IPS-NIHi7 (cell line): ENCODE data around the gene CERS3.

ENCODE experiments used
- DNase-seq: peaks from one replicate; pipeline ENCODE4 v3.0.0; 2012; ENCODE audit warnings: mixed read lengths; ENCODE audit errors: extremely low spot score

Gene CERS3

GRCh38 chr15:100528833-100529428, at the start of gene CERS3:
Gene CERS3 (minus strand): TSS chr15:100528950. CDS start chr15:100501849, 27,101 bp downstream.
- no peak for DNase-seq

DNA sequence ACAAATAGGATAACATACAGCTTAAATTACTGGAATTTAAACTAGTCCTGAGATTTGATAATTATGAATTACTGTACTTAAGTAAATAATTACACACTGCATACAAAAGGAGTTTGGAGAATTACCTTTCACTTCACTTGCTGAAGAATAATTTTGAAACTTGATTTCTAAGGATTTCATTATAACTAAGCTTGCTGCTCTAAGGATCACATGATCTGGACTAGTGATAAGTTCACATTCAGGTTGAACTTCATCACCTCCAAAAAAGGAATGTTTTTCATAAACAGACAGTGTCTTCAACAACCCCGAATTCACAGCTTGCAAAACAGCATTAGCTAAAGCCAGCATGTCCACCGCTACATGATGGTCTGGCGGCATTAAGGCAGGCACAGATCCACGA, 44.8 kb upstream of the CERS3 start:
- no peak for DNase-seq

DNA sequence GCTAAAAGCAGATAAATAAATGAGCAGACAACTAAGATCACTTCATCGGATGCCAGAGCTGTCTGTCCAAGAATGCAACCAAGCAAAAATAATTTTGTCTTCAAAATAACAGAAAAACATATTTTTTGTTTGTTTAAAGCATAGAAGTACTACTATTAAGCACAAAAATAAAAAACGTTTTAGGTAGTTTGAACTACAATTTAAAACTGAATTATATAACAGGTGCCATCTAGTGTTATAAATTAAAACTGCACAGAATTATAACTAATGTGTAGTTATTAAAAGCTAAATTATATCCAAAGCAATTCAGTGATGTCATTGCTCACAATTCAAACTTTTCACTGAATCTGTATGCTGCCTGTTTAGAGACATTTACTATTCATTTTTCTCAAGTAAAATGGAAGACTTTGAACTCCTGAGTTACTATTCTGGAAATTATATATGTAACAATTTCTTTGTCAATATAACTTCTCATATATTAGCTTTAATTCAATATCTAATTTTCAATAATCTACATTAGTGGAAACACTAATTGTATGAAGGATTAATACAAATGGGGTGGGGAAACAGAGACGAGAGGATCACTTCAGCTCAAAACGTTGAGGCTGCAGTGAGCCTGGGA, 43.7 kb upstream of the CERS3 start:
- DNase-seq: no peak

DNA sequence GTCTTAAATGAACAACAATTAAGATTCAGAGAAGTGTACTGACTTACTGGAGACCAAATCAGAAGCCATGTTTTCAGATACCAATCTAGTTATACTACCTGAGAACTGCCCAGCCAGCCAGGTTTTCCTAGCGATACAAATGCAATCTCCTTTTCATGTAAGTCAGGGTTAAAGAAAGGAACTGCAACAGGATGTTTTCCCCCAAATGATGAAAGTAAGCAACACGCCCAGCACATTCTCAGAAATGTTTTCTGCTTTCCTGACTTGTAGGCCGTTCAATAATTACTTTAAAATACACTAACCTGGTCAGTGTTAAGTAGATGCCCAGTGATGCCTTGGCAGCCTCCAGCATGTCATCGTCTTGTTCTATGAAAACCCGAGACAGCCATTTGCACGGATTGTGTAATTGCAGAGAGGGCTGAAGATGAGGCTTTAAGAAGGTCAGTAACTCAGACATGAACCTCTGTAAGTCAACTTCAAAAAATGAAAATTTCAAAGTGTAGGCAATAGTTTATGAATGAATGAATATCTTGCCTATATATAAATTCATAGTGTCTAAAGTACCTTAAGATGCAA, 42.9 kb upstream of the CERS3 start:
- no peak for DNase-seq

DNA sequence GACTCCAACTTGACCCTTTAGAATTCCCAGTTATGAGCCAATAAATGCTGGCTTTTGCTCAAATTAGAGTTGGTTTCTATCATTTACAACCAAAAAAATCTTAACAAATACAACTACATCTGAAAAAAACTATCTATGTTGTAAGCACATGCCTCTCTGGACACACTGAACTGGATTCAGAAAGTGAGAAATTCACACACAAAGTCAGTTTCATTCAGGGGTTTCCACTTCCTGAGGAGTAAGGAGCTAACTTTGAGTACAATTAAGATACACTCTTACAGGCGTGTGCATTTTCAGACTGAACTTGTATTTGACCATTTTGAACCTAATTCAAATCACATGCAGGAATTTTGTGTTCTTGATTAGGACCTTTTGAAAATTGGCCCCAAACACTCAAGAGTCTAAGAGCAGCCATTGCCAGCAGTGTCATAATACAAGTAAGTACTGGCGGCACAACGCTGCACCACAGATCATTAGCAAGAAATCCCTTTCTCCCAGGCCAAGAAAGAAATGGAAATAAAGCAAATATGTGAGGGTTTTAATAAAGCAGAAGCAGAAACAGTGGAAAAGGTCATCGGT, 42.1 kb upstream of the CERS3 start:
- DNase-seq: no peak

GRCh38 chr15:100570275-100570674, 41.5 kb upstream of the CERS3 start:
- DNase-seq: peak; percentile 22

- DNase-seq: no peak
Observed at GRCh38 chr15:100569391-100569790, 40.6 kb upstream of the CERS3 start.

- no peak for DNase-seq
Observed at GRCh38 chr15:100566850-100567628, 38.3 kb upstream of the CERS3 start.

DNA sequence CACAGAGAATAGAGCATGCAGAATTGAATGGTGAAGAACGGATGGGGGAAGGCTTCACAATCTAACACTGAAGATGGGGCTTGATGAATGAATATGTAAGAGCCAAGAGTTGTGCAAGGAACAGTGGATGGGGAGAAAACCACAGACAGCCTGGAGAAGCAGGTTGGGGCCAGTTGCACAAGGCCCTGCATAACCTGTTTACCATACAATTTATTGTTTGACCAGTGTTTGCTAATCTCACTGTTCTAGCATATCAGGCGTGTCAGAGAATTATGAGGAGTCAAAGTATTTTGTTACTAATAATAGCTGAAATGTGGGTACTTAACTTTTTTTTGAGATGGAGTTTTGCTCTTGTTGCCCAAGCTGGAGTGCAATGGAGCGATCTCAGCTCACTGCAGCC, 36.8 kb upstream of the CERS3 start:
- DNase-seq: no peak

- DNase-seq: no peak
Observed at GRCh38 chr15:100560323-100560722, 31.6 kb upstream of the CERS3 start.

DNA sequence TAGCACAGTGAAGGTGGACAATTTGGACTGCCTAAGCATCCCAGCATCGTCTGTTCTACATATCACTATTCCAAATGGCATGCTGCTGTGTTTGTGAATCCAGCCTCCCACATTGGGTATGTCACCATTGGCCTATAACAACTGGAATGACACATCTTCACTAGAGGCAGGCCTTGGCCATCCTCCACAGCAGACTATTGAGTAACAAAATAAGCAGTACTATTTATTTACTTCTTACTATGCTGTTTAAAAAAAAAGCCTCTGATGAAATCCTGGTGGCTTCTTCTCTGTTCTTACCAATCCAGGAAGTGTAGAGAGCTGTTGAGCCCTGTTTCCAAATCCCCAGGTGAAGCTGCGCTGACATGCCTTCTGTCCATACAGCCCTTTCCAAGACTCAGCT, 30.6 kb upstream of the CERS3 start:
- DNase-seq: no peak

GRCh38 chr15:100558771-100559254, 30.1 kb upstream of the CERS3 start:
- DNase-seq: no peak

DNA sequence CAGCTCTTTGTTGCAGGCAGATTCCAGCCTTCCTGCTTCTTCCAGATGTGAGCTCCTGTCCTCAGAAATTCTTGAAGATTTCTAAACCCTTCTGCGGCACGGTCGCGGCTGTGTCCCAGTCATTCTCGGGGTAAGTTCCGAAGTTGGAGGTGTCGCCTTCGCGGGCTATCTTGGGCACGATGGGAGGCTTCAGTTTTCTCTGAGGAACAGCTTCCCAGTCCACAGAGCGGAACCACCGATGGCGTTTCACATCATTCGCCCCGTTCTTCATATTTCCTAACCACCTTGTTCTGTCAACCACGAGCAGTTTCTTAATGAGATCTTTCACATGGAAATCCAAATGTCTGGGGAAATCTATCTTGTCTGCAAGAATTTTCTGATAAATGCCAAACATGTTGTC, 24.7 kb upstream of the CERS3 start:
- no peak for DNase-seq

DNA sequence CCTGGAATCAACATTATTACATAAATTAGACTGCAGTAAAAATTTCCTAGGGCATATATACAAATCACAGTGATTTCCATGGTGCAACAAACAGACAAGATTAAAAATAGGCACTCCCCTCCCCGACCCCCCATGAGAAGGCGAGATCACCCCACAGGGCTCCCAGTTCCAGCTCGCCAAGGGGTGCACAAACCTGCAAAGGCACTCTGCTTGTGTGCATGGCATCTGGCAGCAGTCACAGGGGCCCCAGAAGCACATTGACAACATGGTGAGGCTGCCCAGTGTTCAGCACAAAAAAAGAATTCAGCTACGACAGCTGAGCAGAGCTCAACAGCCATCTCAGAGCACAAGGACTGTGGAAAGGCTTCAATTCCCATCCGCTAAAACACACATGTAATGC, 19.2 kb upstream of the CERS3 start:
- no peak for DNase-seq

DNA sequence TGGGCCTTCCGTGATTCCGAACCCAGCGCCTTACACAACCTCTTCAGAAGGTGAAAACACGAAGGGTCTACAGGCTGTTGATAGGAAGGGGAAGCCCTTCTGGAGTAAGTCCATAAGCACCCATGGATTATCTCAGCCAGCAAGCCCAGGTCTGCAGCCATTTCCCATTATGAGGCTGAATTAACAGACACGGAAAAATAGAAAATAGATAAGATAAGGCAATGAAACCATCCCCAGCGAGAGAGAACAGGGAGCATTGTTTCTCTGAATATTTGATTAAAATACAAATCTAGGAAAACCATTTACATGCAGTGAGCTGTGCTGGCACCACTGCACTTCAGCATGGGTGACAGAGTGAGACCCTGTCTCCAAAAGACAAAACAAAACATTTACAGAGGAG, 16.2 kb upstream of the CERS3 start:
- DNase-seq: no peak

GRCh38 chr15:100544338-100544841, 15.6 kb upstream of the CERS3 start:
- no peak for DNase-seq

GRCh38 chr15:100542290-100542689, 13.5 kb upstream of the CERS3 start:
- DNase-seq: no peak

DNA sequence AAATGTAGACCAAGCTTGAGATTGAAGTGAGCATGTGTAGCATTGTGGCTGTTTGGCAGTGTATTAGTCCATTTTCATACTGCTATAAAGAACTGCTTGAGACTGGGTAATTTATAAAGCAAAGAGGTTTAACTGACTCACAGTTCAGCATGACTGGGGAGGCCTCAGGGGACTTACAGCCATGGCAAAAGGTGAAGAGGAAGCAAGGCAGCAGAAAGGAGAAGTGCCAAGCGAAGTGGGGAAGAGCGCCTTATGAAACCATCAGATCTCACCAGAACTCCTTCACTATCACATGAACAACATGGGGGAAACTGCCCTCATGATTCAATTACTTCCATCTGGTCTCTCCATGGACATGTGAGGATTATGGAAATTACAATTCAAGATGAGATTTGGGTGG, 8.6 kb upstream of the CERS3 start:
- DNase-seq: no peak

- DNase-seq: no peak
Observed at GRCh38 chr15:100536733-100537132, 8.0 kb upstream of the CERS3 start.

DNA sequence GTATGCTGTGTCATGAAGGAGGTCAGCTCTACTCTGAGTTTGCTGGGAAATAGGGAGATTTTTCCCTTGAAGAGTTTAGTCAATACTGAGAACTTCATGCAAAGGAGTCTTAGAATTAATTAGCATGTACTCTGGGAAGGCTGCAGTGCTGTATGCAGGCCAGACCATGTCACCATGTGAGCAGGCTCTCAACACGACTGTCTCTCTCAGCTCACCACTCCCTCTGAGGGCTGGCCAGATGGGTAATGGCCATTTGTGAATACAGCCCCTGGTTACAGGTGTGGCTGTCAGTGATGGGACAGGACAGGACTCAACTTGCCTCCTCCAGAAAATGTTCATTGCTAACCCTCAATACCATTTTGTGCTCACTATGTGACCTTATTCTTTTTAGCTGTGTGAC, 5.1 kb upstream of the CERS3 start:
- no peak for DNase-seq

DNA sequence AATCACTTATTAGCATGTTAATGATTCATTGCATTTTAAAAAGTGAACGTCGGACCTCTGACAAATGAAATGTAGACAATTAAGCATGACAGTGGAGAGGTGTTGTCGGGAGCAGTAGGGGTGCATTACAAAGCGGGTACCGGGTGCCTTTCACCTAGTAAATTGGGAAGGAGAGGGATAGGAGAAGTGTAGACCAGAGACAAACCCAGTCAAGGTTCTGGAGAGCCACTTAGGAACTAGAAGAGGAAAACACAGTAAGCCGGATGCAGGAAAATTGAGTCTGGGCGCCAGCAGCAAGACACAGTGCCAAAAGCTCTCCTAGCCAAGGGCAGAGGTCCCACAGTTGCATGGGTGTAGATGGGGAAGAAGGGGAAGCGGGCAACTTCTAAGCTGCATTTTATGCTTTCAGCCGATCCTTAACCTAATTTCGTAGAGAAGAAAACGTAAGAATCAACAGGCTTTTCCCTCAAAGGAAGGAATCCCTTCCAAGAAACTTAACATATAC, 3.1 kb upstream of the CERS3 start:
- DNase-seq: no peak

DNA sequence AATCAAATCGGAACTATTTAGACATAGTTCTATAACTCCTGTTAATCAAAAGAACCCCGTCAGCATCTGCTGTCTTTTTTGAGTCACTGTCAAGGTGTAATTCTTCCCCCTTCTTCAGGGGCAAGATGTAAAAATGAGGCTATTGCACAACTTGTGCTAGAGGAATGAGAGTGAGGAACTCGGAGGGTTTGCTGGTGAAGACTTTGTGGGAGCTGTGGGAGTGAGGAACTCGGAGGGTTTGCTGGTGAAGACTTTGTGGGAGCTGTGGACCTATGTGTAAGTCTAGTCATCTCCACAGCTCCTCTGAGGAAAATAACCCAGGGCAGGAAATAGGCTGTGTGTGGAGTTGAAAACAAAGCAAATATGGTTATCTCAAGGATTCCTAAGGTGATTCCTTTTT, 2.5 kb upstream of the CERS3 start:
- no peak for DNase-seq
